SK-N-SH (cell line): Measurements from ENCODE around the gene TANGO6. TPM values are rescaled to one million over a fixed set of nuclear protein-coding genes. Genes with fewer than 3 reads are reported as not detected.

ENCODE experiments used
- CTCF ChIA-PET: fragments of 300-600, 350-600 bp; formaldehyde crosslinking; extraction: SDS; loops from one replicate; lab custom pipeline; 2021; lab: Yijun Ruan, JAX
- POLR2A ChIA-PET: fragments of 350-600 bp; sonication (Branson Sonifier 250); formaldehyde crosslinking; extraction: SDS; loops from one replicate; lab custom pipeline; 2020; ENCODE audit warnings: antibody characterized with exemption, inconsistent platforms; lab: Yijun Ruan, JAX
- DNase-seq: peaks from one replicate; pipeline ENCODE4 v3.0.0; 2012
- H2AFZ ChIP-seq: fragments of 200-600 bp; sonication (generic); 2 replicates; pipeline ENCODE4 v1.8.1; 2016; ENCODE audit warnings: antibody characterized with exemption, mild to moderate bottlenecking, low read depth
- H3F3A ChIP-seq: fragments of 200-600 bp; sonication (generic); replicated peaks from 2 replicates; pipeline ENCODE3; 2016; ENCODE audit warnings: antibody characterized with exemption, mild to moderate bottlenecking; ENCODE audit not compliant: insufficient read depth
- H3K27ac ChIP-seq, 2 experiments: fragments of 200-500 bp in 1 of 2; fragments of 200-600 bp in 1 of 2; sonication (Bioruptor generic) in 1 of 2; sonication (generic), shearing (Covaris generic) in 1 of 2; 2 replicates each; pipeline versions ENCODE4 v1.5.1 to v1.6.1; 2014 to 2016; ENCODE audit warnings: low read depth in 2 of 2, inconsistent platforms in 1 of 2, low read length in 1 of 2, mild to moderate bottlenecking in 1 of 2, mixed read lengths in 1 of 2
- H3K27me3 ChIP-seq: fragments of 200-600 bp; sonication (generic), shearing (Covaris generic); 2 replicates; pipeline ENCODE4 v1.6.1; 2016; ENCODE audit warnings: mixed run types; ENCODE audit not compliant: insufficient read depth
- H3K36me3 ChIP-seq, 2 experiments: fragments of 200-500 bp in 1 of 2; fragments of 200-600 bp in 1 of 2; sonication (Bioruptor generic) in 1 of 2; sonication (generic) in 1 of 2; replicated peaks in 1 of 2; 2 replicates each; pipeline versions ENCODE3 to v1.5.1; 2014 to 2016; ENCODE audit warnings: low read length in 1 of 2, mild to moderate bottlenecking in 1 of 2; ENCODE audit not compliant: insufficient read depth in 2 of 2, control insufficient read depth in 1 of 2
- H3K4me1 ChIP-seq, 2 experiments: fragments of 200-500 bp in 1 of 2; fragments of 200-600 bp in 1 of 2; sonication (Bioruptor generic) in 1 of 2; sonication (generic), shearing (Covaris generic) in 1 of 2; 2 replicates each; pipeline versions ENCODE4 v1.5.1 to v1.6.1; 2014 to 2016; ENCODE audit warnings: low read depth in 1 of 2, low read length in 1 of 2, mixed run types in 1 of 2; ENCODE audit not compliant: insufficient read depth in 2 of 2, control insufficient read depth in 1 of 2
- H3K4me2 ChIP-seq: fragments of 200-600 bp; sonication (generic), shearing (Covaris generic); 2 replicates; pipeline ENCODE4 v1.6.1; 2017; ENCODE audit warnings: mixed run types
- H3K4me3 ChIP-seq, 2 experiments: fragments of 200-500 bp in 1 of 2; fragments of 200-600 bp in 1 of 2; sonication (Bioruptor generic) in 1 of 2; sonication (generic), shearing (Covaris generic) in 1 of 2; 2 replicates each; pipeline versions ENCODE4 v1.5.1 to v1.8.1; 2014 to 2016; ENCODE audit warnings: low read depth in 2 of 2, inconsistent platforms in 1 of 2, low read length in 1 of 2, mild to moderate bottlenecking in 1 of 2, mixed read lengths in 1 of 2, moderate library complexity in 1 of 2
- H3K79me2 ChIP-seq: fragments of 200-600 bp; sonication (generic); 2 replicates; pipeline ENCODE4 v1.8.1; 2017; ENCODE audit warnings: mild to moderate bottlenecking; ENCODE audit not compliant: insufficient read depth
- H3K9ac ChIP-seq: fragments of 200-600 bp; sonication (generic); 2 replicates; pipeline ENCODE4 v1.6.1; 2017; ENCODE audit warnings: mixed run types
- H3K9me2 ChIP-seq: fragments of 200-600 bp; sonication (generic); 2 replicates; pipeline ENCODE4 v1.6.1; 2017; ENCODE audit warnings: mixed run types
- H3K9me3 ChIP-seq: fragments of 200-600 bp; sonication (generic); 2 replicates; pipeline ENCODE4 v1.6.1; 2017; ENCODE audit warnings: mixed run types, mild to moderate bottlenecking, moderate library complexity
- H4K20me1 ChIP-seq: fragments of 200-600 bp; sonication (generic); 2 replicates; pipeline ENCODE4 v1.6.1; 2017; ENCODE audit warnings: mild to moderate bottlenecking, mixed run types; ENCODE audit not compliant: insufficient read depth
- CTCF ChIP-seq: fragments of 200-600 bp; sonication (generic); IDR thresholded peaks from 2 replicates; pipeline ENCODE4 v1.6.1; 2017; ENCODE audit warnings: antibody characterized with exemption, mild to moderate bottlenecking, moderate library complexity
- ELF1 ChIP-seq: IDR thresholded peaks from 2 replicates; pipeline ENCODE4 v1.4.0; 2012
- EP300 ChIP-seq, 2 experiments: IDR thresholded peaks; 2 replicates each; pipeline versions ENCODE4 v1.4.0 to v1.6.1; 2012; ENCODE audit warnings: borderline replicate concordance in 1 of 2, low read depth in 1 of 2, low read length in 1 of 2
- EZH2phosphoT487 ChIP-seq: fragments of 200-600 bp; sonication (generic); IDR thresholded peaks from 2 replicates; pipeline ENCODE4 v1.6.1; 2017; ENCODE audit warnings: low read depth, mixed run types, mild to moderate bottlenecking, antibody characterized with exemption, moderate library complexity, borderline replicate concordance
- FOXJ3 ChIP-seq: sonication (generic); formaldehyde crosslinking; IDR thresholded peaks from 2 replicates; pipeline ENCODE4 v1.5.1; 2020; ENCODE audit warnings: mild to moderate bottlenecking, missing genetic modification reagents
- FOXM1 ChIP-seq: IDR thresholded peaks from 2 replicates; pipeline ENCODE4 v1.4.0; 2012; ENCODE audit warnings: low read depth, mild to moderate bottlenecking
- GABPA ChIP-seq: IDR thresholded peaks from 2 replicates; pipeline ENCODE4 v1.4.0; 2012; ENCODE audit warnings: low read depth, mild to moderate bottlenecking
- GATA2 ChIP-seq: sonication (generic); formaldehyde crosslinking; IDR thresholded peaks from 2 replicates; pipeline ENCODE4 v1.5.0; 2020; ENCODE audit warnings: mild to moderate bottlenecking, missing genetic modification reagents
- MAX ChIP-seq: IDR thresholded peaks from 2 replicates; pipeline ENCODE4 v1.4.0; 2012; ENCODE audit warnings: low read depth
- NRF1 ChIP-seq: IDR thresholded peaks from 2 replicates; pipeline ENCODE4 v1.6.1; 2012; ENCODE audit warnings: low read depth, mild to moderate bottlenecking, low read length
- PBX3 ChIP-seq: IDR thresholded peaks from 2 replicates; pipeline ENCODE4; 2012
- RAD21 ChIP-seq: IDR thresholded peaks from 2 replicates; pipeline ENCODE4 v1.6.1; 2012; ENCODE audit warnings: mild to moderate bottlenecking, low read length
- REST ChIP-seq: IDR thresholded peaks from 2 replicates; pipeline ENCODE4 v1.6.1; 2012; ENCODE audit warnings: mild to moderate bottlenecking, low read depth, low read length, moderate library complexity
- RFX5 ChIP-seq: IDR thresholded peaks from 2 replicates; pipeline ENCODE4 v1.6.1; 2012; ENCODE audit warnings: mild to moderate bottlenecking, improper control_type of control experiment, low read length
- TAF1 ChIP-seq: IDR thresholded peaks from 2 replicates; pipeline ENCODE4 v1.6.1; 2012; ENCODE audit warnings: low read depth, mild to moderate bottlenecking, low read length, moderate library complexity, borderline replicate concordance
- TCF12 ChIP-seq: IDR thresholded peaks from 2 replicates; pipeline ENCODE4 v1.4.0; 2012
- TEAD4 ChIP-seq: IDR thresholded peaks from 2 replicates; pipeline ENCODE4 v1.4.0; 2012; ENCODE audit warnings: mild to moderate bottlenecking, borderline replicate concordance; ENCODE audit not compliant: insufficient read depth
- USF1 ChIP-seq: IDR thresholded peaks from 2 replicates; pipeline ENCODE4 v1.4.0; 2012; ENCODE audit warnings: low read depth, borderline replicate concordance
- USF2 ChIP-seq: fragments of 150-350 bp; IDR thresholded peaks from 2 replicates; pipeline ENCODE4 v1.6.1; 2017; ENCODE audit warnings: antibody characterized with exemption, low read length, low read depth, borderline replicate concordance
- WGBS: methylation state at CpG from one replicate; pipeline ENCODE4 v1.1.6; 2017; ENCODE audit warnings: low lambda C conversion rate; 5-methylcytosine and 5-hydroxymethylcytosine counted together
- polyA plus RNA-seq, 3 experiments: library from polyadenylated mRNA; depleted of rRNA; stranded (reverse); fragments of >200 nt; gene quantifications; 2 replicates each; pipeline ENCODE4 v1.2.3, GENCODE V29; 2012

The TANGO6 gene
- polyA plus RNA-seq, 1 of the 3 experiments (the other 2 are of a cell fraction): 5.5 TPM

- peak overlapping the region; percentile 16 to 67; a peak in 2 of 4 replicates for H3K4me3 ChIP-seq
- H3K4me2 ChIP-seq: peak overlapping the region; percentile 97; the same call in 1 of the 2 replicates
- ChIA-PET POLR2A (interaction anchor here (0.8 kb wide), 1 partner anchor 24 kb away, joined by 3 read pairs; the partner anchor contains the start of genes CHTF8 and UTP4), CTCF (interaction anchor here (0.8 to 7.1 kb wide), 7 partner anchors 11 to 579 kb away, joined by 3 to 62 read pairs (median 4); no protein-coding TSS in a partner anchor)
- H3K9me2 ChIP-seq: no peaks in the 10 kb centered on the region
- no peaks in the 10 kb centered on the region for H3K27me3 ChIP-seq
- WGBS: 93% methylated on average over 8 of the region's 9 CpGs
- H3K79me2 ChIP-seq: no peaks in the 10 kb centered on the region
- peaks cover 5 to 11% of the 10 kb centered on the region in 2 experiments; a peak in 1 of 4 replicates for H3K4me1 ChIP-seq
- DNase-seq: peak; percentile 45
- H2AFZ ChIP-seq: no peak overlapping the region
- no peak overlapping the region for H3K27ac ChIP-seq
- H3F3A ChIP-seq: no peaks in the 10 kb centered on the region
- TF ChIP-seq GABPA (no peak), USF2 (no peak), ELF1 (no peak), GATA2 (CRISPR knock-in tag) (no peak), TAF1 (no peak), TCF12 (no peak), TEAD4 (no peak), REST (no peak), USF1 (no peak), EP300 (IDR thresholded peaks at IDR 0.05; ENCODE audit: borderline replicate concordance in 1 of 2, low read depth in 1 of 2, low read length in 1 of 2) (no peak), FOXM1 (no peak), RAD21 (no peak), NRF1 (no peak), CTCF (no peak), MAX (no peak), EZH2phosphoT487 (no peak), PBX3 (no peak), FOXJ3 (no peak), RFX5 (no peak)
- peaks cover 4 to 16% of the 10 kb centered on the region in 2 experiments for H3K36me3 ChIP-seq
- no peak overlapping the region for H3K9ac ChIP-seq
- no peaks in the 10 kb centered on the region for H3K9me3 ChIP-seq
- H4K20me1 ChIP-seq: 0 out of 2 replicates have a peak, but pooled peaks cover 8% of the 10 kb centered on the region
These were observed 265.0 kb downstream of the TANGO6 start for GRCh38 chr16:69108064-69108904.
